Femur (tissue), 1 donor: Measurements from ENCODE around the gene SCGB1C2.
"Not testable (repeated sequence)": the region's sequence is repeated elsewhere in the genome, so short reads cannot be mapped to it uniquely, and the experiment has no call there.

Experiments
- DNase-seq: peaks from one replicate; pipeline ENCODE4 v3.0.0-alpha.2; 2017

Gene SCGB1C2

DNA sequence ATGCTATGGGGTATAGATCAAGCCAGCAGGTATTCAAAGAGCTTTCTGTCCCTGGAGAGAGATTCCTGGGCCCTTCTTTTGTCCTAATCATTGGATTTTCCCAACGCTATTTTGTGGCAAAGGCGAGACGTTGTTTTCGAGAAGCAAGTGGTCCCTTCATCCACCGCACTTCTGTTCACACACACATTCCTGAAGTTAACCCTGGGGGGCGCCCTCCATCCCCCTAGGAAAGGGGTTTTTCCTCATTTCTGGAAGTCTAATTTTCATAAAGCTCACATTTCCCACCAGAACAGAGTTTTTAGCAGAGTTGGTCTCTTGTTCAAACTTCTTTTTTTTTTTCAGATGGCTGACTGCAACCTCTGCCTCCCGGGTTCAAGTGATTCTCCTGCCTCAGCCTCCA is 11.9 kb downstream of the SCGB1C2 start:
- DNase-seq = no peak

- no peak for DNase-seq
These were observed 12.7 kb downstream of the SCGB1C2 start for GRCh38 chr17:149897-150584.

DNA sequence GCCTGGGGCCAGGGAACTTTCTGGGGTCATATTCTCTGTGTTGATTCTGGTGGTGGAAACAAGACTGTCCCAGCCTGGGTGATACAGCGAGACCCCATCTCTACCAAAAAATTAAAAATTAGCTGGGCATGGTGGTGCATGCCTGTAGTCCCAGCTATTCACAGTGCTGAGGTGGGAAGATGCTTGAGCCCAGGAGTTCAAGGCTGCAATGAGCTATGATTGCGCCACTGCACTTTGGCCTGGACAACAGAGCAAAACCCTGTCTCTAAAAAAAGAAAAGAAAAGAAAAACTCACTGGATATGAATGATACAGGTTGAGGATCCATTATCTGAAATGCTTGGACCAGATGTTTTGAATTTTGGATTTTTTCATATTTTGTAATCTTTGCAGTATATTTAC is 13.6 kb downstream of the SCGB1C2 start:
- no peak for DNase-seq

GRCh38 chr17:151886-152859 is 14.8 kb downstream of the SCGB1C2 start:
- DNase-seq = no peak

DNA sequence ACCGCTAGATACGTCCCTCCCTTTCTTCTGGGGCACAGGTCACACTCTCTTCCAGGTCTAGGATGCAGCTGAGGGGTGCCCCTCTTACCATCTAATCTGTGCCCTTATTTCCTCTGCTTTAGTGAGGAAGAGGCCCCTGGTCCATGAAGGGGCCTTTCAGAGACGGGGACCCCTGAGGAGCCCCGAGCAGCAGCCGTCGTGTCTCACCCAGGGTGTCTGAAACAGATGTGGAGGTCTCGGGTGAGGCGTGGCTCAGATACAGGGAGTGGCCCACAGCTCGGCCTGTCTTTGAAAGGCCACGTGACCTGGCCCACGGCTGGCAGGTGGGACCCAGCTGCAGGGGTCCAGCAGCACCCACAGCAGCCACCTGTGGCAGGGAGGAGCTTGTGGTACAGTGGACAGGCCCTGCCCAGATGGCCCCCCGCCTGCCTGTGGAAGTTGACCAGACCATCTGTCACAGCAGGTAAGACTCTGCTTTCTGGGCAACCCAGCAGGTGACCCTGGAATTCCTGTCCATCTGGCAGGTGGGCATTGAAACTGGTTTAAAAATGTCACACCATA is 15.6 kb downstream of the SCGB1C2 start:
- DNase-seq = no peak

- no peak for DNase-seq
These were observed 16.5 kb downstream of the SCGB1C2 start for GRCh38 chr17:153851-154250.

DNA sequence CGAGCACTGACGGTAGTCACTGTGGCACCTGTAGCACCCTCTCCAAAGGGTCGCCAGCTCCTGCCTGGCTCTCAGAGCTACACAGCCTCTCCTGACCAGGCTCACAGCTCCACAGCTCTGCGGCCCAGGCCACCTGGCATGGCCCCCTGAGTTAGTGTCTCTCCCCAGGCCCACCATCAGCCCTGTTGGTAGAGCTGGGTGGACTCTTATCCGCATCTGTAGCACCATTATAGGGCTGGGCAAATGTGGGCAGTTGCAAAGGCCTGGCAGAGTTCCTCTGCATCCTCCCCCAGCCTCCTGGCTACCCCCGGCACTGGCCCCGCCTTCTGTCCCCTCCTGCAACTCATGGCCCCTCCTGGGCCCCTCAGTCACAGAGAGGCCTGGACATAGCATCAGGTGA is 18.2 kb downstream of the SCGB1C2 start:
- DNase-seq = no peak

- no peak for DNase-seq
These were observed 18.8 kb downstream of the SCGB1C2 start for GRCh38 chr17:156094-156621.

DNA sequence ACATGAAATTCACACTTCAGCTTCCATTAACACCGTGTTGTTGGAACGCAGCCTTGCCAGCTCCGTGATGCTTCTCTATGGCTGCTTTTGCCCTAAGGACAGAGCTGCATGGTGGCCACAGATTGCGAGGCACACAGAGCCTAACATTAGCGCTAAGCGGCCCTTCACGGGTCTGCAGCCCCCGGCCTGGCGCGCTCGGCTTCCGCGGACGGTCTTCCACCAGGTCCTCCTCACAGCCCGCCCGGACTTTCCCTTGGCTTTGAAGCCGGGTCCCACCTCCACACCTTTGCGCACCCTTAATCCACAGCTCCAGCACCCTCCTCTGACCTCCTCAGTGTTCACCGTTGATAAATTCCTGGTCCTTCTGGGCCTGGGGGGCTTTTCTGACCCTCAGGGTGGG is 19.6 kb downstream of the SCGB1C2 start:
- no peak for DNase-seq

DNA sequence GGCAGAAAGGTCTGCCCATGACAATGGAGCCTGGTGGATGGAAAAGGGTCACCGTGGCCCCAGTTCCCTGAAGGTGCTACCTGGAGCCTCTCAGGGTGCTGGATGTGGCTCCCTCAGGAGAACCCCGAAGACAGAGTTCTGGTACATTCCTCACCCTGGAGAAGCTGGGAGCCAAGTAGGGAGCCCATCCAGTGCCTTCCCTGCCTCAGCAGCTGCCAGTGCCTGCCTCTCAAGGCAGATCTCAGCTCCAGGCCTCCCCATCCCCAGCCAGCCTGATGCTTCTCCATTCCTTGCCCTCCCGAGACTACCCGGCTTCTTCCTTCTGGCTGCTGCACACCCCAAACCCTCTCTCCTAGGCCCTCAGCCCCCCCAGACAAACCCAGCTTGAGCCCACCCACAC is 20.5 kb downstream of the SCGB1C2 start:
- DNase-seq = no peak

GRCh38 chr17:158379-158778 is 21.0 kb downstream of the SCGB1C2 start:
- DNase-seq = no peak

- no peak for DNase-seq
These were observed 22.2 kb downstream of the SCGB1C2 start for GRCh38 chr17:159609-160008.

DNA sequence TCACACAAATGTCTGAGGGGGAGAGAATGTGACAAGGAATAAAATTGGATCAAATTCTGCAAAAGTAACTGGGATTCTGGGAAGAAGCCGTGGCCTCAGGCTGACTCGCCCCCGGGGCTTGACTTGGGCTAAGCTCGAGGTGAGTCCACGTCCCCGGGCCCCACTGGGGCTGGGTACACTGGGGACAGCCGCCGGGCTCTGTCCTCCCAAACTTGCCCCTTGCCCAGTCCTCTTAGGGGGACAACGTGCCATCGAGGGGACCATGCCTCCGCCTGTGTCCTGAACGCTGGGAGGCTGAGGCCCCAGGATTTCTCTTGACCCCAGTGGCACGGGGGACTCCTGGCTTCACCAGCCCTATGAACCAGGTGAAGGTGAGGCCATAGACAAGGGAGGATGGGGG is 23.0 kb downstream of the SCGB1C2 start:
- no peak for DNase-seq

GRCh38 chr17:161481-161880 is 24.1 kb downstream of the SCGB1C2 start:
- DNase-seq = no peak

DNA sequence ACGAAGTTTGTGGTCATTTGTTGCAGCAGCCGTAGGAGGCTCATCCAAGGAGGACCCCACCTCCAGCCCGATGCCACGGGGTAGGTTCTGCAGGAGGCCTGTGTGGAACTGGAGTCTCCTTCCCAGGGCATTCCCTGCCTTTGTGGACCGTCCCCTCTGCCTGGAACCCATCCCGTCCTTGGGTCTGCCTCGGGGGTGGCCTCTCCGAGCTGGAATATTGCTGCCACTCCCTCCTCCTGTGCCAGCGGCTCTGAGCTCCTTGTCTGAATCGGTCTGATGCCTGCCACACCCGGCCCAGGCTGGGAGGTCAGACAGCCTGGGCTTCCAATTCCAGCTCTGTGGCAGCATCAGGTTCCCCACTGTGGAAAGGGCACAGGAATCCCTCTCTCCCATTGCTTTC is 25.3 kb downstream of the SCGB1C2 start:
- no peak for DNase-seq

GRCh38 chr17:163514-164098 is 26.2 kb downstream of the SCGB1C2 start:
- DNase-seq = no peak

DNA sequence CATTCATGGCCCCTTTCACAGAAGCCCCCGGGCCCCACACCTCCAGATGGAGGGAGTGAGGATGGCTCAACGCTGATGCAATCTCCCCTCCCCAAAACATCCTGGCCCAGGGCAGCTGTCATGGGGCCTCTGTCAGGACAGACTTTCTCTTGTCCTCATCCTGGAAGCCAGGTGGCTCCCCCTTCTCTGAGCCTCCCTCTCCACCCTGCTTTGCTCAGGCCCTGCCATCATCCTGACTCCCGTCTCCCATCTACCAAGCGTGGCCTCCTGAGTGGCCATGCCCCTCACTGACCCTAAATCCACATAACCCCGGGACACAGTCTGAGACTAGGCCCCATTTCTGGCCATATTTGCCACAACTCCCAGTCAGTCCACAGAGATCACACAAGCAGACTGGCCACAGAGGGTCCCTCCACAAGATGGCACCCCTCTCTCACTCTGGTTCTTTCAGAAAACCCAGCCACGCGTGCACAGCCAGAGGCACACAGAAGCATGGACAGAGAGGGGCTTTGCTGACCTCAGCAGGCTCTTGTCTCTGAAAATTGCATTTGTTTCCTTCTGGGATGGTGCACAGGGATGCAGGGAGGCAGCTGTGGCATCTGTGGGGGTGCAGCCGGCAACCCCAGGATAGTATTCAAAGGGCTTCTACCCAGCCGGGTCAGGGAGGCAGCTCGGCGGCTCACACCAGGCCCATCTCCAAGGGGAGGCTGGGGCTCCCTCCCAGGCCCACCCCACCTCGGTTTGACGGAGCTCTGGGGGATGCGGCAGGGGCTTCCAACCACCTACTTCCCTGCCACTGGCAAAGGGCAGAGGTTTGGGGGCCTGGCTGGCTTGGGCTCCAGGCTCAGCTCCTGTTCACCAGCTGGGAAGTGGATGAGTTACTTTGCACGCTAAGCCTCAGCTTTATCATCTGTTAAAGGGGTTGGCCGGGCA is 27.2 kb downstream of the SCGB1C2 start:
- peak; percentile 80 for DNase-seq

DNA sequence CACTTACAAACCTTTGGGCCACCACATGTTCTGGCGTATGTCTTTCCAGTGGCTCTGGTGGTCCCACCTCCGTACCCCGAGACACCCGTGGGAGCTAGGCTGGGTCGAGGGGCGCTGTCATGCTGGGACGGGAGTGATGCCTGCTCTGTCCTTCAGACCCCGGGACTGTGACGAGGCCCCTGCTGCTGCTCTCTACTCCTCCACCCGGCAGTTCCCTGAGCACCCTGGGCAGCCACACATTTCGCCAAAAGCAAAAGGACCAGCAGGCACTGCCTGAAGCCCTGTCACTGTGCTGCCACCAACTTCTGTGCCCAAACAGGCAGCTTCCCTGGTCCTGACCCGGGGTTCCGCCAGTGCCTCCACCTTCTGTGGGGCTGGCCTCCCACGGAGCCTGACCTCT is 28.6 kb downstream of the SCGB1C2 start:
- no peak for DNase-seq

- not testable (repeated sequence) for DNase-seq
These were observed 31.2 kb downstream of the SCGB1C2 start for GRCh38 chr17:168614-169013.

- no peak for DNase-seq
These were observed 32.8 kb downstream of the SCGB1C2 start for GRCh38 chr17:170130-170670.

- no peak for DNase-seq
These were observed 34.5 kb downstream of the SCGB1C2 start for GRCh38 chr17:171871-172270.

- DNase-seq = no peak
These were observed 35.0 kb downstream of the SCGB1C2 start for GRCh38 chr17:172401-172800.
